ENCODE measurements around the gene CDK4. TPM values are rescaled to one million over a fixed set of nuclear protein-coding genes. Genes with fewer than 3 reads are reported as not detected.

The CDK4 gene
- total RNA-seq, 1 donor from 2014 or later, result 333 TPM

GRCh38 chr12:57793920-57794319, 41.8 kb upstream of the CDK4 start:
- H3K9me3 Mint-ChIP-seq, result no peaks in the 10 kb centered on the region
- no peak for TF ChIP-seq CTCF (conservative IDR thresholded peaks at IDR 0.05)
- no peak overlapping the region for H3K4me3 Mint-ChIP-seq
- no peak for DNase-seq (ENCODE audit: low read depth, low spot score)
- H3K27me3 Mint-ChIP-seq (ENCODE audit: low read depth), result no peaks in the 10 kb centered on the region
- peaks cover 2% of the 10 kb centered on the region for H3K36me3 Mint-ChIP-seq (ENCODE audit: low read depth)
- H3K27ac Mint-ChIP-seq (ENCODE audit: unreplicated experiment), result no peak overlapping the region
- H3K4me1 Mint-ChIP-seq, result no peaks in the 10 kb centered on the region

- no peak for TF ChIP-seq CTCF (conservative IDR thresholded peaks at IDR 0.05)
- no peaks in the 10 kb centered on the region for H3K27me3 Mint-ChIP-seq (ENCODE audit: low read depth)
- no peak for DNase-seq (ENCODE audit: low read depth, low spot score)
- H3K36me3 Mint-ChIP-seq (ENCODE audit: low read depth), result peaks cover 7% of the 10 kb centered on the region
- H3K4me3 Mint-ChIP-seq, result peak overlapping the region; percentile 82
- peaks cover 16% of the 10 kb centered on the region for H3K4me1 Mint-ChIP-seq
- H3K27ac Mint-ChIP-seq (ENCODE audit: unreplicated experiment), result no peak overlapping the region
- no peaks in the 10 kb centered on the region for H3K9me3 Mint-ChIP-seq
Measured at GRCh38 chr12:57783861-57784260, 31.8 kb upstream of the CDK4 start.

- Mint-ChIP-seq H3K9me3 (no peaks in the 10 kb centered on the region), H3K36me3 (ENCODE audit: low read depth) (peaks cover 7% of the 10 kb centered on the region), H3K27me3 (ENCODE audit: low read depth) (no peaks in the 10 kb centered on the region), H3K4me1 (peaks cover 16% of the 10 kb centered on the region), H3K4me3 (peak overlapping the region; percentile 100), H3K27ac (ENCODE audit: unreplicated experiment) (no peak overlapping the region)
- no peak for TF ChIP-seq CTCF (conservative IDR thresholded peaks at IDR 0.05)
- DNase-seq (ENCODE audit: low read depth, low spot score), result no peak
Measured at GRCh38 chr12:57783466-57783801, 31.3 kb upstream of the CDK4 start.

GRCh38 chr12:57782608-57783465, 30.7 kb upstream of the CDK4 start, which contains the start of gene TSFM:
TSFM (plus strand) TSS chr12:57782787; CDS start chr12:57782802, 15 bp downstream.
- DNase-seq (ENCODE audit: low read depth, low spot score), result peak; percentile 99
- peak; percentile 96 for TF ChIP-seq CTCF (conservative IDR thresholded peaks at IDR 0.05)
- Mint-ChIP-seq H3K9me3 (no peaks in the 10 kb centered on the region), H3K4me3 (peak within 1 kb of the TSS; percentile 100), H3K27me3 (ENCODE audit: low read depth) (no peaks in the 10 kb centered on the region), H3K4me1 (peaks cover 16% of the 10 kb centered on the region), H3K27ac (ENCODE audit: unreplicated experiment) (peak within 1 kb of the TSS; percentile 99), H3K36me3 (ENCODE audit: low read depth) (peaks cover 7% of the 10 kb centered on the region)

GRCh38 chr12:57782243-57782607, 30.1 kb upstream of the CDK4 start:
- H3K27ac Mint-ChIP-seq (ENCODE audit: unreplicated experiment), result no peak overlapping the region
- no peaks in the 10 kb centered on the region for H3K9me3 Mint-ChIP-seq
- TF ChIP-seq CTCF (conservative IDR thresholded peaks at IDR 0.05), result no peak
- peaks cover 7% of the 10 kb centered on the region for H3K36me3 Mint-ChIP-seq (ENCODE audit: low read depth)
- peaks cover 16% of the 10 kb centered on the region for H3K4me1 Mint-ChIP-seq
- H3K27me3 Mint-ChIP-seq (ENCODE audit: low read depth), result no peaks in the 10 kb centered on the region
- H3K4me3 Mint-ChIP-seq, result peak overlapping the region; percentile 100
- no peak for DNase-seq (ENCODE audit: low read depth, low spot score)

Measured in neural crest cell (in vitro differentiated cells).